HepG2 (cell line): ENCODE results near the gene MCF2L. TPM values are rescaled to one million over a fixed set of nuclear protein-coding genes. Genes with fewer than 3 reads are reported as not detected.

Source experiments
- ATAC-seq: fragments of 200-7000 bp; cut with Tn5 transposase; 3 replicates; pipeline ENCODE4 v1.9.1; 2020; ENCODE audit warnings: mild to moderate bottlenecking, moderate library complexity
- BruUV-seq: library from RNA; stranded (reverse); fragments of 400-500 nt; replicated peaks from 2 replicates; lab custom pipeline; 2021; lab: Mats Ljungman, UMichigan
- CTCF ChIA-PET: fragments of 300-600 bp; formaldehyde crosslinking; extraction: SDS; loops from one replicate; lab custom pipeline; 2021; ENCODE audit warnings: low total read pairs, inconsistent platforms, low intra/inter-chr PET ratio; lab: Yijun Ruan, JAX
- POLR2A ChIA-PET: fragments of 350-600 bp; sonication (Branson Sonifier 250); formaldehyde crosslinking; loops from one replicate; lab custom pipeline; 2020; ENCODE audit warnings: antibody characterized with exemption, inconsistent platforms; lab: Yijun Ruan, JAX
- DNase-seq: peaks from one replicate; pipeline ENCODE4 v3.0.0-alpha.2; 2015; ENCODE audit warnings: low spot score
- FAIRE-seq: peaks from 3 replicates; lab custom pipeline; 2011; peaks lifted over from hg19 to GRCh38; lab: Jason Lieb, UNC
- H2AFZ ChIP-seq: one replicate; pipeline ENCODE4 v1.6.1; 2011; ENCODE audit warnings: low read length, inconsistent platforms
- H3K27ac ChIP-seq: fragments of 300-600 bp; 3 replicates; pipeline ENCODE4 v1.8.0; 2011; ENCODE audit warnings: mixed run types, mild to moderate bottlenecking, mixed read lengths, low read length, inconsistent platforms; ENCODE audit not compliant: insufficient read depth; ENCODE audit errors: extremely low read length
- H3K27me3 ChIP-seq, 2 experiments: fragments of 200-600 bp in 1 of 2; 2 replicates in 1 of 2; 3 replicates in 1 of 2; pipeline versions ENCODE4 v1.6.0 to v1.8.0; 2011; ENCODE audit warnings: low read length in 2 of 2, mild to moderate bottlenecking in 2 of 2, moderate library complexity in 2 of 2, inconsistent platforms in 1 of 2; ENCODE audit not compliant: insufficient read depth in 2 of 2, control insufficient read depth in 1 of 2
- H3K36me3 ChIP-seq, 2 experiments: fragments of 200-600 bp in 1 of 2; replicated peaks in 1 of 2; 2 replicates in 1 of 2; 3 replicates in 1 of 2; pipeline versions ENCODE4 v1.5.1 to v1.8.0; 2011; ENCODE audit warnings: low read length in 2 of 2, inconsistent platforms in 1 of 2; ENCODE audit not compliant: insufficient read depth in 2 of 2, control insufficient read depth in 1 of 2
- H3K4me1 ChIP-seq: 2 replicates; pipeline ENCODE4 v1.5.1; 2012; ENCODE audit warnings: low read length, inconsistent platforms; ENCODE audit not compliant: insufficient read depth
- H3K4me2 ChIP-seq: 2 replicates; pipeline ENCODE4 v1.6.0; 2011; ENCODE audit warnings: low read depth, low read length, inconsistent platforms
- H3K4me3 ChIP-seq, 3 experiments: fragments of 200-600 bp in 1 of 3; sonication (generic), shearing (Covaris generic) in 1 of 3; replicated peaks in 1 of 3; 2 replicates each; pipeline ENCODE4 v1.5.1; 2011 to 2016; ENCODE audit warnings: low read length in 3 of 3, inconsistent platforms in 2 of 3, low read depth in 2 of 3, mild to moderate bottlenecking in 2 of 3, control low read depth in 1 of 3, mixed read lengths in 1 of 3; ENCODE audit not compliant: insufficient read depth in 1 of 3
- H3K79me2 ChIP-seq: one replicate; pipeline ENCODE4 v1.6.1; 2011; ENCODE audit warnings: low read length, inconsistent platforms; ENCODE audit not compliant: insufficient read depth
- H3K9ac ChIP-seq: 2 replicates; pipeline ENCODE4 v1.6.0; 2011; ENCODE audit warnings: mild to moderate bottlenecking, low read depth, low read length, inconsistent platforms; ENCODE audit not compliant: insufficient read depth
- H3K9me3 ChIP-seq: 2 replicates; pipeline ENCODE4 v1.5.1; 2012; ENCODE audit warnings: mild to moderate bottlenecking, low read length
- H4K20me1 ChIP-seq: 2 replicates; pipeline ENCODE4 v1.6.0; 2011; ENCODE audit warnings: inconsistent platforms, mild to moderate bottlenecking, low read length, moderate library complexity; ENCODE audit not compliant: insufficient read depth
- NCOA5 ChIP-seq: sonication (generic); formaldehyde crosslinking; IDR thresholded peaks from 2 replicates; pipeline ENCODE4 v1.4.0; 2020; ENCODE audit warnings: missing genetic modification reagents
- ZKSCAN5 ChIP-seq: sonication (generic); formaldehyde crosslinking; IDR thresholded peaks from 2 replicates; pipeline ENCODE4 v1.5.1; 2020; ENCODE audit warnings: mild to moderate bottlenecking, missing genetic modification reagents
- WGBS: methylation state at CpG from one replicate; pipeline ENCODE4 v1.1.6; 2017; ENCODE audit warnings: low lambda C conversion rate; 5-methylcytosine and 5-hydroxymethylcytosine counted together
- in situ Hi-C: cut with HindIII; loops from 2 replicates; pipeline ENCODE4 v1.10.0; 2017; ENCODE audit warnings: low pct_unique_long_range_greater_than_20kb; ENCODE audit not compliant: extremely low pct_ligation_motif_present
- intact Hi-C: fragments of 100-400 bp; cut with micrococcal nuclease; formaldehyde crosslinking; loops from one replicate; pipeline ENCODE4 v1.10.0; 2022; ENCODE audit not compliant: unreplicated experiment
- polyA plus RNA-seq, 8 experiments: library from polyadenylated mRNA; depleted of rRNA in 3 of 8; stranded (reverse) in 7 of 8; unstranded in 1 of 8; fragments of >200 nt; fragmentation: Illumina TruSeq in 4 of 8; extraction: Trizol in 4 of 8; gene quantifications; 2 replicates each; pipeline versions ENCODE4 v1.2.1 to v1.2.3, GENCODE V29; 2011 to 2016; ENCODE audit warnings: low read depth in 4 of 8, missing spikeins in 1 of 8, mixed read lengths in 1 of 8; ENCODE audit not compliant: insufficient read depth in 1 of 8
- total RNA-seq, 5 experiments: library from RNA; depleted of rRNA; stranded (reverse); fragments of >200 nt; fragmentation: Illumina TruSeq; extraction: Trizol; gene quantifications; 2 replicates each; pipeline ENCODE4 v1.2.3, GENCODE V29; 2016; ENCODE audit warnings: low read depth in 1 of 5
- TF ChIP-seq, protein P1 (sequence below): sonication (generic); formaldehyde crosslinking; conservative IDR thresholded peaks from 2 replicates; pipeline ENCODE4 v1.4.0; 2020; ENCODE audit warnings: mild to moderate bottlenecking, missing genetic modification reagents, moderate library complexity
- TF ChIP-seq, protein P2 (sequence below): sonication (generic); formaldehyde crosslinking; IDR thresholded peaks from 2 replicates; pipeline ENCODE4 v1.5.1; 2020; ENCODE audit warnings: missing genetic modification reagents, mild to moderate bottlenecking, borderline replicate concordance
- TF ChIP-seq, protein P3 (sequence below), 2 experiments: sonication (generic) in 1 of 2; formaldehyde crosslinking in 1 of 2; IDR thresholded peaks; 2 replicates each; pipeline versions ENCODE4 v1.4.0 to v1.6.1; 2018 to 2020; ENCODE audit warnings: missing genetic modification reagents in 2 of 2, borderline replicate concordance in 1 of 2, low read depth in 1 of 2, mild to moderate bottlenecking in 1 of 2, missing biosample characterization in 1 of 2
- TF ChIP-seq, protein P4 (sequence below): sonication (generic); formaldehyde crosslinking; IDR thresholded peaks from 2 replicates; pipeline ENCODE4 v1.5.1; 2020; ENCODE audit warnings: mild to moderate bottlenecking, missing genetic modification reagents, moderate library complexity

MCF2L gene
- total and polyA plus RNA-seq, 2 of the 13 experiments (the other 11 are each of a cell fraction or from before 2014, with no cell fraction given): 19.4 to 28.4 TPM

DNA sequence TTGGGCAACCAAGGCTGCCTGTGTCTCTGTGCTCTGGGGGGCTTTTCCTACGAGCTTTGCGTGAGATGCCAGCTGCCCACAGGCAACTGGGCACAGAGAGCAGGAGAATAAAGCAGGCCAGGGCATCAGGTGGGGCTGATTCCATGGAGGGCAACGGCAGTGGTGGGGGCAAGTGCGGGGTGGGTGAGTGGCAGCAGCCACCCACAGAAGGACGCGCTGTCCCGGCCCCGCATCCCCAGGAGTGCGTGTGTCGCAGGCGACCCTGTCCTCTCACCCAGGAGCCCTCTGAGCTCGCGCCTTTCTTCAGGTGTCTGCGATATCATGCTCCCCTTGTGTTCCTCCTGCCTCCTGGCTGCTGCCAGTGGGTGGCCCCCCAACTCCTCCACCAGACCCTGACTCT lies 67.4 kb downstream of the MCF2L start:
- DNase-seq (no peak), FAIRE-seq (no peak), ATAC-seq (no peak)
- Histone ChIP-seq H3K9me3 (no peaks in the 10 kb centered on the region), H2AFZ (no peak overlapping the region), H3K9ac (no peak overlapping the region), H3K4me1 (peaks cover 9% of the 10 kb centered on the region; the same call in 1 of the 2 replicates), H3K36me3 (peaks cover 4 to 14% of the 10 kb centered on the region in 2 experiments; a peak in 3 of 5 replicates), H3K4me2 (no peak overlapping the region), H3K27me3 (no peaks in the 10 kb centered on the region; a peak in 1 of 5 replicates), H3K79me2 (no peaks in the 10 kb centered on the region), H3K4me3 (no peak overlapping the region), H3K27ac (no peak overlapping the region), H4K20me1 (no peaks in the 10 kb centered on the region)
- TF ChIP-seq, protein P1, sequence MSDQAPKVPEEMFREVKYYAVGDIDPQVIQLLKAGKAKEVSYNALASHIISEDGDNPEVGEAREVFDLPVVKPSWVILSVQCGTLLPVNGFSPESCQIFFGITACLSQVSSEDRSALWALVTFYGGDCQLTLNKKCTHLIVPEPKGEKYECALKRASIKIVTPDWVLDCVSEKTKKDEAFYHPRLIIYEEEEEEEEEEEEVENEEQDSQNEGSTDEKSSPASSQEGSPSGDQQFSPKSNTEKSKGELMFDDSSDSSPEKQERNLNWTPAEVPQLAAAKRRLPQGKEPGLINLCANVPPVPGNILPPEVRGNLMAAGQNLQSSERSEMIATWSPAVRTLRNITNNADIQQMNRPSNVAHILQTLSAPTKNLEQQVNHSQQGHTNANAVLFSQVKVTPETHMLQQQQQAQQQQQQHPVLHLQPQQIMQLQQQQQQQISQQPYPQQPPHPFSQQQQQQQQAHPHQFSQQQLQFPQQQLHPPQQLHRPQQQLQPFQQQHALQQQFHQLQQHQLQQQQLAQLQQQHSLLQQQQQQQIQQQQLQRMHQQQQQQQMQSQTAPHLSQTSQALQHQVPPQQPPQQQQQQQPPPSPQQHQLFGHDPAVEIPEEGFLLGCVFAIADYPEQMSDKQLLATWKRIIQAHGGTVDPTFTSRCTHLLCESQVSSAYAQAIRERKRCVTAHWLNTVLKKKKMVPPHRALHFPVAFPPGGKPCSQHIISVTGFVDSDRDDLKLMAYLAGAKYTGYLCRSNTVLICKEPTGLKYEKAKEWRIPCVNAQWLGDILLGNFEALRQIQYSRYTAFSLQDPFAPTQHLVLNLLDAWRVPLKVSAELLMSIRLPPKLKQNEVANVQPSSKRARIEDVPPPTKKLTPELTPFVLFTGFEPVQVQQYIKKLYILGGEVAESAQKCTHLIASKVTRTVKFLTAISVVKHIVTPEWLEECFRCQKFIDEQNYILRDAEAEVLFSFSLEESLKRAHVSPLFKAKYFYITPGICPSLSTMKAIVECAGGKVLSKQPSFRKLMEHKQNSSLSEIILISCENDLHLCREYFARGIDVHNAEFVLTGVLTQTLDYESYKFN (CRISPR knock-in tag): no peak
- TF ChIP-seq, protein P2, sequence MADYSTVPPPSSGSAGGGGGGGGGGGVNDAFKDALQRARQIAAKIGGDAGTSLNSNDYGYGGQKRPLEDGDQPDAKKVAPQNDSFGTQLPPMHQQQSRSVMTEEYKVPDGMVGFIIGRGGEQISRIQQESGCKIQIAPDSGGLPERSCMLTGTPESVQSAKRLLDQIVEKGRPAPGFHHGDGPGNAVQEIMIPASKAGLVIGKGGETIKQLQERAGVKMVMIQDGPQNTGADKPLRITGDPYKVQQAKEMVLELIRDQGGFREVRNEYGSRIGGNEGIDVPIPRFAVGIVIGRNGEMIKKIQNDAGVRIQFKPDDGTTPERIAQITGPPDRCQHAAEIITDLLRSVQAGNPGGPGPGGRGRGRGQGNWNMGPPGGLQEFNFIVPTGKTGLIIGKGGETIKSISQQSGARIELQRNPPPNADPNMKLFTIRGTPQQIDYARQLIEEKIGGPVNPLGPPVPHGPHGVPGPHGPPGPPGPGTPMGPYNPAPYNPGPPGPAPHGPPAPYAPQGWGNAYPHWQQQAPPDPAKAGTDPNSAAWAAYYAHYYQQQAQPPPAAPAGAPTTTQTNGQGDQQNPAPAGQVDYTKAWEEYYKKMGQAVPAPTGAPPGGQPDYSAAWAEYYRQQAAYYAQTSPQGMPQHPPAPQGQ (CRISPR knock-in tag): no peak
- TF ChIP-seq, protein P3, sequence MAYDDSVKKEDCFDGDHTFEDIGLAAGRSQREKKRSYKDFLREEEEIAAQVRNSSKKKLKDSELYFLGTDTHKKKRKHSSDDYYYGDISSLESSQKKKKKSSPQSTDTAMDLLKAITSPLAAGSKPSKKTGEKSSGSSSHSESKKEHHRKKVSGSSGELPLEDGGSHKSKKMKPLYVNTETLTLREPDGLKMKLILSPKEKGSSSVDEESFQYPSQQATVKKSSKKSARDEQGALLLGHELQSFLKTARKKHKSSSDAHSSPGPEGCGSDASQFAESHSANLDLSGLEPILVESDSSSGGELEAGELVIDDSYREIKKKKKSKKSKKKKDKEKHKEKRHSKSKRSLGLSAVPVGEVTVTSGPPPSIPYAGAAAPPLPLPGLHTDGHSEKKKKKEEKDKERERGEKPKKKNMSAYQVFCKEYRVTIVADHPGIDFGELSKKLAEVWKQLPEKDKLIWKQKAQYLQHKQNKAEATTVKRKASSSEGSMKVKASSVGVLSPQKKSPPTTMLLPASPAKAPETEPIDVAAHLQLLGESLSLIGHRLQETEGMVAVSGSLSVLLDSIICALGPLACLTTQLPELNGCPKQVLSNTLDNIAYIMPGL (CRISPR knock-in tag; IDR thresholded peaks at IDR 0.05; ENCODE audit: borderline replicate concordance in 1 of 2, low read depth in 1 of 2): no peak
- TF ChIP-seq, protein P4, sequence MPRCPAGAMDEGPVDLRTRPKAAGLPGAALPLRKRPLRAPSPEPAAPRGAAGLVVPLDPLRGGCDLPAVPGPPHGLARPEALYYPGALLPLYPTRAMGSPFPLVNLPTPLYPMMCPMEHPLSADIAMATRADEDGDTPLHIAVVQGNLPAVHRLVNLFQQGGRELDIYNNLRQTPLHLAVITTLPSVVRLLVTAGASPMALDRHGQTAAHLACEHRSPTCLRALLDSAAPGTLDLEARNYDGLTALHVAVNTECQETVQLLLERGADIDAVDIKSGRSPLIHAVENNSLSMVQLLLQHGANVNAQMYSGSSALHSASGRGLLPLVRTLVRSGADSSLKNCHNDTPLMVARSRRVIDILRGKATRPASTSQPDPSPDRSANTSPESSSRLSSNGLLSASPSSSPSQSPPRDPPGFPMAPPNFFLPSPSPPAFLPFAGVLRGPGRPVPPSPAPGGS: no peak
- no peak for TF ChIP-seq NCOA5 (CRISPR knock-in tag)
- no peak for TF ChIP-seq ZKSCAN5
- no TSS peak for BruUV-seq
- in situ Hi-C loops: loop anchor here (5.0 kb wide), 1 partner anchor 86 kb away; the partner anchor contains the start of gene F10
- intact Hi-C loops: no loop called here
- CTCF ChIA-PET: no interaction called here
- POLR2A ChIA-PET: no interaction called here
- 98% methylated on average over 10 of the region's 14 CpGs for WGBS
